Ovary (tissue), 3 donors: ENCODE data around the gene GYPA.

ENCODE experiments used
- CTCF ChIP-seq, 3 donors: fragments of 450-650 bp in 2 of 3; fragments of 200-600 bp in 1 of 3; IDR thresholded peaks; one replicate each; pipeline versions ENCODE4 v1.5.1 to v1.8.0; 2016 to 2022; ENCODE audit warnings: antibody characterized with exemption in 3 of 3, mild to moderate bottlenecking in 1 of 3
- POLR2A ChIP-seq: fragments of 450-650 bp; IDR thresholded peaks from one replicate; pipeline ENCODE4 v1.6.1; 2017; ENCODE audit warnings: antibody characterized with exemption, mild to moderate bottlenecking, moderate library complexity
- donor health status: DM: no; HTN: no; CAD: no.

GRCh38 chr4:144154044-144154443 lies 13.5 kb upstream of the GYPA start:
- TF ChIP-seq CTCF (IDR thresholded peaks at IDR 0.05) = no peak
- no peak for TF ChIP-seq POLR2A
